IPS DF 4.7 (cell line): ENCODE data around the gene MACROD1.

ENCODE experiments used
- DNase-seq: peaks from one replicate; pipeline ENCODE4 v3.0.0-alpha.2; 2013; ENCODE audit warnings: low spot score; ENCODE audit errors: extremely low read depth

MACROD1 gene

GRCh38 chr11:64093233-64094039 is 72.5 kb downstream of the MACROD1 start:
- no peak for DNase-seq

GRCh38 chr11:64092761-64093136 is 73.2 kb downstream of the MACROD1 start:
- DNase-seq: no peak

GRCh38 chr11:64092111-64092760 is 73.7 kb downstream of the MACROD1 start:
- no peak for DNase-seq

GRCh38 chr11:64090806-64091516 is 75.0 kb downstream of the MACROD1 start:
- no peak for DNase-seq

- no peak for DNase-seq
Observed at GRCh38 chr11:64089915-64090805, 75.8 kb downstream of the MACROD1 start.

GRCh38 chr11:64089493-64089892 is 76.4 kb downstream of the MACROD1 start:
- DNase-seq: no peak

- DNase-seq: no peak
Observed at GRCh38 chr11:64089027-64089360, 76.9 kb downstream of the MACROD1 start.

- DNase-seq: no peak
Observed at GRCh38 chr11:64088162-64089026, 77.5 kb downstream of the MACROD1 start.

GRCh38 chr11:64086258-64087123 is 79.4 kb downstream of the MACROD1 start:
- DNase-seq: no peak

- DNase-seq: no peak
Observed at GRCh38 chr11:64085906-64086257, 80.0 kb downstream of the MACROD1 start.

GRCh38 chr11:64084951-64085710 is 80.8 kb downstream of the MACROD1 start:
- DNase-seq: no peak

- DNase-seq: no peak
Observed at GRCh38 chr11:64084146-64084950, 81.6 kb downstream of the MACROD1 start.

- no peak for DNase-seq
Observed at GRCh38 chr11:64083398-64084080, 82.4 kb downstream of the MACROD1 start.

- DNase-seq: no peak
Observed at GRCh38 chr11:64081745-64082442, 84.0 kb downstream of the MACROD1 start.

GRCh38 chr11:64080390-64080789 is 85.5 kb downstream of the MACROD1 start:
- DNase-seq: no peak

- no peak for DNase-seq
Observed at GRCh38 chr11:64078905-64079304, 87.0 kb downstream of the MACROD1 start.

GRCh38 chr11:64078284-64078683 is 87.6 kb downstream of the MACROD1 start:
- DNase-seq: no peak
